Pancreas (tissue), 10 donors: ENCODE results near the gene OR7A5. TPM values are rescaled to one million over a fixed set of nuclear protein-coding genes. Genes with fewer than 3 reads are reported as not detected.
"Not testable (repeated sequence)": the region's sequence is repeated elsewhere in the genome, so short reads cannot be mapped to it uniquely, and the experiment has no call there.

Experiments
- ATAC-seq, 4 donors: fragments of 200-7000 bp; cut with Tn5 transposase; one replicate each; pipeline versions ENCODE4 v1.8.0 to v1.9.1; 2020; ENCODE audit warnings: mild to moderate bottlenecking in 4 of 4, moderate library complexity in 4 of 4
- DNase-seq, 6 donors: peaks; one replicate each; pipeline ENCODE4 v3.0.0-alpha.2; 2020
- FAIRE-seq: peaks from 2 replicates; lab custom pipeline; 2012; peaks lifted over from hg19 to GRCh38; lab: Jason Lieb, UNC
- H3K27ac ChIP-seq, 4 donors: fragments of 200-600 bp; sonication (generic); 1 replicate in 3 of 4; 2 replicates in 1 of 4; pipeline versions ENCODE4 v1.5.0 to v1.8.0; 2020
- H3K27me3 ChIP-seq, 4 donors: fragments of 200-600 bp; one replicate each; pipeline ENCODE4 v1.8.0; 2021
- H3K36me3 ChIP-seq, 3 donors: fragments of 200-600 bp; sonication (generic) in 1 of 3; one replicate each; pipeline versions ENCODE4 v1.5.0 to v1.8.0; 2020 to 2021
- H3K4me1 ChIP-seq, 3 donors: fragments of 200-600 bp; one replicate each; pipeline ENCODE4 v1.8.0; 2021
- H3K4me3 ChIP-seq, 4 donors: fragments of 200-600 bp; sonication (generic) in 2 of 4; one replicate each; pipeline versions ENCODE4 v1.5.0 to v1.8.0; 2020 to 2021
- H3K9me3 ChIP-seq, 4 donors: fragments of 200-600 bp; one replicate each; pipeline ENCODE4 v1.8.0; 2021
- CTCF ChIP-seq, 4 donors: fragments of 200-600 bp; sonication (generic) in 3 of 4; IDR thresholded peaks; one replicate each; pipeline versions ENCODE4 v1.5.0 to v1.8.0; 2021; ENCODE audit warnings: antibody characterized with exemption in 4 of 4
- WGBS, 2 donors: extraction: QIAGEN DNeasy Blood & Tissue Kit; methylation state at CpG; one replicate each; pipeline ENCODE4 v1.1.7; 2013; 5-methylcytosine and 5-hydroxymethylcytosine counted together
- intact Hi-C, 3 donors: fragments of 100-400 bp; cut with DNase I; formaldehyde crosslinking; loops; one replicate each; pipeline versions ENCODE4 v1.11.1 to v1.14.2; 2022
- polyA plus RNA-seq, 2 donors: library from polyadenylated mRNA; stranded (reverse); fragments of 200-250 nt; gene quantifications; one replicate each; pipeline ENCODE4 v1.2.3, GENCODE V29; 2013
- total RNA-seq, 6 donors: library from RNA; stranded (reverse); fragmentation: NEBNext Ultra II Directional in 4 of 6; extraction: Animal tissue kit (Norgen Biotek cat#: 25700) in 4 of 6; gene quantifications; one replicate each; pipeline versions ENCODE4 v1.2.1 to v1.2.4, GENCODE V29; 2021 to 2023
- donor health status: healthy with polysubstance abuse.
- donor health status: DM: no; HTN: no; CAD: no; lungs with moderate emphysema.
- donor health status: DM: no; HTN: no; CAD: no.
- donor health status: control.
- donor health status: control.
- donor health status: Bipolar disorder and iron deficiency.
- donor health status: DM: yes; HTN: yes; CAD: no.
- donor health status: DM: no; HTN: no; CAD: no.
- donor health status: DM: no; HTN: no; CAD: no.
- donor health status: DM: yes; HTN: yes; CAD: no.

Gene OR7A5
- total and polyA plus RNA-seq, 8 donors, result not detected

GRCh38 chr19:14809272-14810057, 25.5 kb downstream of the OR7A5 start:
- Histone ChIP-seq H3K9me3 (no peaks in the 10 kb centered on the region), H3K27ac (no peak overlapping the region), H3K36me3 (no peaks in the 10 kb centered on the region), H3K27me3 (no peaks in the 10 kb centered on the region), H3K4me1 (no peaks in the 10 kb centered on the region), H3K4me3 (no peak overlapping the region)
- 41 to 51% methylated on average over 9 of the region's 9 CpGs for WGBS, 2 donors
- intact Hi-C loops, result no loop called here
- no peak for FAIRE-seq
- no peak for TF ChIP-seq CTCF (IDR thresholded peaks at IDR 0.05)
- no peak for ATAC-seq
- no peak for DNase-seq

GRCh38 chr19:14804765-14805164, 30.2 kb downstream of the OR7A5 start:
- no peak overlapping the region for H3K4me3 ChIP-seq
- no peak overlapping the region for H3K27ac ChIP-seq
- no peaks in the 10 kb centered on the region for H3K9me3 ChIP-seq
- FAIRE-seq (no peak), DNase-seq (no peak), ATAC-seq (no peak)
- H3K36me3 ChIP-seq, result no peaks in the 10 kb centered on the region
- no peaks in the 10 kb centered on the region for H3K4me1 ChIP-seq
- 62 to 63% methylated on average over 3 of the region's 3 CpGs for WGBS, 2 donors
- intact Hi-C loops, result no loop called here
- H3K27me3 ChIP-seq, result no peaks in the 10 kb centered on the region
- TF ChIP-seq CTCF (IDR thresholded peaks at IDR 0.05), result no peak

- no peaks in the 10 kb centered on the region for H3K9me3 ChIP-seq
Measured at GRCh38 chr19:14798760-14799159, 36.2 kb downstream of the OR7A5 start.

GRCh38 chr19:14796021-14796420, 39.0 kb downstream of the OR7A5 start:
- DNase-seq, result no peak
- H3K4me1 ChIP-seq, result no peaks in the 10 kb centered on the region
- no peak for FAIRE-seq
- no peaks in the 10 kb centered on the region for H3K36me3 ChIP-seq
- H3K27me3 ChIP-seq, result peaks cover 0 to 4% (median 0%) of the 10 kb centered on the region in 4 donors
- TF ChIP-seq CTCF (IDR thresholded peaks at IDR 0.05), result no peak
- intact Hi-C loops, result no loop called here
- 73 to 84% methylated on average over 11 of the region's 11 CpGs for WGBS, 2 donors
- no peaks in the 10 kb centered on the region for H3K9me3 ChIP-seq
- no peak overlapping the region for H3K27ac ChIP-seq
- no peak for ATAC-seq
- H3K4me3 ChIP-seq, result no peak overlapping the region

More at GRCh38 chr19:14798760-14799159, 36.2 kb downstream of the OR7A5 start:
- WGBS, 2 donors, result 44 to 64% methylated on average over 5 of the region's 5 CpGs
- intact Hi-C loops, result no loop called here
- Histone ChIP-seq H3K27me3 (peaks cover 0 to 4% (median 0%) of the 10 kb centered on the region in 4 donors), H3K4me3 (no peak overlapping the region), H3K36me3 (no peaks in the 10 kb centered on the region), H3K4me1 (no peaks in the 10 kb centered on the region), H3K27ac (no peak overlapping the region)
- FAIRE-seq (no peak), ATAC-seq (no peak), DNase-seq (no peak)
- TF ChIP-seq CTCF (IDR thresholded peaks at IDR 0.05), result no peak

GRCh38 chr19:14795078-14795721, 39.8 kb downstream of the OR7A5 start:
- WGBS, 2 donors, result 63 to 74% methylated on average over 5 of the region's 5 CpGs
- H3K9me3 ChIP-seq, result no peaks in the 10 kb centered on the region
- ATAC-seq, result no peak
- H3K27ac ChIP-seq, result no peak overlapping the region
- intact Hi-C loops, result no loop called here
- H3K27me3 ChIP-seq, result peaks cover 0 to 4% (median 0%) of the 10 kb centered on the region in 4 donors
- no peak overlapping the region for H3K4me3 ChIP-seq
- no peak for TF ChIP-seq CTCF (IDR thresholded peaks at IDR 0.05)
- DNase-seq, result no peak
- no peak for FAIRE-seq
- no peaks in the 10 kb centered on the region for H3K4me1 ChIP-seq
- no peaks in the 10 kb centered on the region for H3K36me3 ChIP-seq

GRCh38 chr19:14792250-14792649, 42.7 kb downstream of the OR7A5 start:
- 68 to 69% methylated on average over 6 of the region's 6 CpGs for WGBS, 2 donors
- H3K27me3 ChIP-seq, intact Hi-C loops, FAIRE-seq, H3K4me3 ChIP-seq, H3K27ac ChIP-seq, H3K9me3 ChIP-seq, H3K4me1 ChIP-seq, ATAC-seq, H3K36me3 ChIP-seq, DNase-seq: not testable (repeated sequence)
